Esophagus squamous epithelium (tissue), 5 donors: ENCODE data around the gene MIEF1. TPM values are rescaled to one million over a fixed set of nuclear protein-coding genes. Genes with fewer than 3 reads are reported as not detected.
A peak's percentile ranks its signal among the peaks of the same experiment; 100 is the strongest.

ENCODE experiments used
- DNase-seq: peaks from one replicate; lab custom pipeline; 2025; lab: John Stamatoyannopoulos, UW
- H3K27ac ChIP-seq, 4 donors: fragments of 200-600 bp; sonication (generic); one replicate each; pipeline ENCODE4 v1.5.1; 2016 to 2019; ENCODE audit warnings: mild to moderate bottlenecking in 1 of 4
- H3K27me3 ChIP-seq, 4 donors: fragments of 200-600 bp; sonication (generic); 1 replicate in 3 of 4; 2 replicates in 1 of 4; pipeline versions ENCODE4 v1.5.1 to v1.6.0; 2017 to 2021; ENCODE audit warnings: antibody characterized with exemption in 1 of 4
- H3K36me3 ChIP-seq, 3 donors: fragments of 200-600 bp; sonication (generic); one replicate each; pipeline ENCODE4 v1.5.1; 2016 to 2019
- H3K4me1 ChIP-seq, 3 donors: fragments of 200-600 bp; sonication (generic); one replicate each; pipeline ENCODE4 v1.5.1; 2017 to 2019
- H3K4me3 ChIP-seq, 4 donors: fragments of 200-600 bp; sonication (generic); 1 replicate in 3 of 4; 2 replicates in 1 of 4; pipeline ENCODE4 v1.5.1; 2016 to 2019; ENCODE audit warnings: mild to moderate bottlenecking in 2 of 4, moderate library complexity in 1 of 4
- H3K9me3 ChIP-seq, 3 donors: fragments of 200-600 bp; sonication (generic); one replicate each; pipeline ENCODE4 v1.5.1; 2016 to 2019
- POLR2A ChIP-seq, 4 donors: fragments of 450-650 bp; IDR thresholded peaks; one replicate each; pipeline ENCODE4 v1.6.1; 2017; ENCODE audit warnings: antibody characterized with exemption in 4 of 4, mild to moderate bottlenecking in 4 of 4, moderate library complexity in 3 of 4
- WGBS, 2 donors: methylation state at CpG; one replicate each; pipeline ENCODE4 v1.1.5; 2018; 5-methylcytosine and 5-hydroxymethylcytosine counted together
- intact Hi-C: fragments of 100-400 bp; cut with DNase I; formaldehyde crosslinking; loops from one replicate; pipeline ENCODE4 v1.15.0; 2022
- total RNA-seq, 4 donors: library from RNA; depleted of rRNA; stranded (reverse); fragments of >200 nt; gene quantifications; one replicate each; pipeline ENCODE4 v1.1.0, GENCODE V29; 2016
- TF ChIP-seq, protein P1 (sequence below), 6 experiments: fragments of 450-650 bp in 4 of 6; fragments of 200-600 bp in 2 of 6; sonication (generic) in 2 of 6; IDR thresholded peaks; one replicate each; pipeline ENCODE4 v1.5.1; 2016 to 2019; ENCODE audit warnings: antibody characterized with exemption in 6 of 6, mild to moderate bottlenecking in 4 of 6, moderate library complexity in 4 of 6
- donor health status: DM: yes; HTN: yes; CAD: no.

The MIEF1 gene
- total RNA-seq, 4 donors from 2014 or later = 21.4 to 34.2 (median 23.9) TPM

GRCh38 chr22:39491696-39492095, 10.4 kb upstream of the MIEF1 start:
- Histone ChIP-seq H3K4me1 (peaks cover 0 to 35% (median 9%) of the 10 kb centered on the region in 3 donors), H3K36me3 (no peaks in the 10 kb centered on the region), H3K27me3 (no peaks in the 10 kb centered on the region), H3K27ac (no peak overlapping the region), H3K4me3 (no peak overlapping the region), H3K9me3 (no peaks in the 10 kb centered on the region)
- TF ChIP-seq, protein P1, sequence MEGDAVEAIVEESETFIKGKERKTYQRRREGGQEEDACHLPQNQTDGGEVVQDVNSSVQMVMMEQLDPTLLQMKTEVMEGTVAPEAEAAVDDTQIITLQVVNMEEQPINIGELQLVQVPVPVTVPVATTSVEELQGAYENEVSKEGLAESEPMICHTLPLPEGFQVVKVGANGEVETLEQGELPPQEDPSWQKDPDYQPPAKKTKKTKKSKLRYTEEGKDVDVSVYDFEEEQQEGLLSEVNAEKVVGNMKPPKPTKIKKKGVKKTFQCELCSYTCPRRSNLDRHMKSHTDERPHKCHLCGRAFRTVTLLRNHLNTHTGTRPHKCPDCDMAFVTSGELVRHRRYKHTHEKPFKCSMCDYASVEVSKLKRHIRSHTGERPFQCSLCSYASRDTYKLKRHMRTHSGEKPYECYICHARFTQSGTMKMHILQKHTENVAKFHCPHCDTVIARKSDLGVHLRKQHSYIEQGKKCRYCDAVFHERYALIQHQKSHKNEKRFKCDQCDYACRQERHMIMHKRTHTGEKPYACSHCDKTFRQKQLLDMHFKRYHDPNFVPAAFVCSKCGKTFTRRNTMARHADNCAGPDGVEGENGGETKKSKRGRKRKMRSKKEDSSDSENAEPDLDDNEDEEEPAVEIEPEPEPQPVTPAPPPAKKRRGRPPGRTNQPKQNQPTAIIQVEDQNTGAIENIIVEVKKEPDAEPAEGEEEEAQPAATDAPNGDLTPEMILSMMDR (IDR thresholded peaks at IDR 0.05) = no peak
- TF ChIP-seq POLR2A (IDR thresholded peaks at IDR 0.05) = no peak
- intact Hi-C loops = no loop called here
- 72 to 79% methylated on average over 5 to 6 of the region's 6 CpGs for WGBS, 2 donors
- DNase-seq = no peak

DNA sequence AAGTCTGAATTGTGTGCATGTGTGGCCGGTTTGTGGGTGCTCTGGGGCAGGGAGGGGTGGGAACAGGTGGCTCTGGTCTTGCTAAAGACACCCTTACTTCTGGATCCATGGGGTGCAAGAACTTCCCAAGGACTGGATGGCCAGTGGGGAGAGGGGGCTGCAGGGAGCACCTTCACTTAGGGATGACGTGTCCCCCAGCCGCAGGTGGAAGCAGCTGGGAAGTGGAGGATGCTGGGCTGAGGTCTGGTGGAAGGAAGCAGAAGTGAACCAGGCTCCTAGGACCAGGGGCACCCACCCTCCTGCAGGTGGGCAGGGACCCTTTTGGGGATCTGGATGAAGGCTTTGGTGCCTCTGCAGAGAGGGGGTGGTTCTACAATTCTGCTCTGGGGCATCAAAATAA, 9.9 kb upstream of the MIEF1 start:
- Histone ChIP-seq H3K9me3 (no peaks in the 10 kb centered on the region), H3K4me3 (no peak overlapping the region), H3K4me1 (peaks cover 0 to 40% (median 10%) of the 10 kb centered on the region in 3 donors), H3K27me3 (no peaks in the 10 kb centered on the region), H3K36me3 (no peaks in the 10 kb centered on the region), H3K27ac (no peak overlapping the region)
- TF ChIP-seq, protein P1 (IDR thresholded peaks at IDR 0.05) = no peak
- no peak for TF ChIP-seq POLR2A (IDR thresholded peaks at IDR 0.05)
- WGBS, 2 donors = 59 to 82% methylated on average over 2 to 3 of the region's 3 CpGs
- intact Hi-C loops = no loop called here
- DNase-seq = no peak

DNA sequence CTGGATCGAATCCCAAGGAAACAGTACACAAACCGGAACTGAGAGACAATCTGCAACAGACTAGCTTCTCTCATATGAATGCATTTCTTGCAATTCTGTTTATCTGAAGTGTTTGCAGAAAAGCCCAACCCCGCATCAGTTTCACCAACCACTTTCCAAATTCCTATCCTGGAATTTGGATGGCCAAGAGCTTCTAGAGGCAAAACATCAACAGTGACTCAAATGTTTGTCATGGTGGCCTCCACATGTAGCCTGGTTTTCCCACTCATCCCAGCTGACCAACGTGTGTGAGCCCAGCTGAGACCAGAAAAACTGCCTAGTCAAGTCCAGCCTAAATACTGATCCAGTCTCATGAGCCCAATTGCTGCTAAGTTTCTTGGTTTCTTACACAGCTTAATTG, 8.3 kb upstream of the MIEF1 start:
- Histone ChIP-seq H3K27me3 (no peaks in the 10 kb centered on the region), H3K36me3 (no peaks in the 10 kb centered on the region), H3K4me1 (peaks cover 4 to 56% (median 13%) of the 10 kb centered on the region in 3 donors), H3K27ac (no peak overlapping the region), H3K9me3 (no peaks in the 10 kb centered on the region), H3K4me3 (no peak overlapping the region)
- intact Hi-C loops = no loop called here
- no peak for DNase-seq
- TF ChIP-seq POLR2A (IDR thresholded peaks at IDR 0.05) = no peak
- TF ChIP-seq, protein P1 (IDR thresholded peaks at IDR 0.05) = no peak
- WGBS, 2 donors = 29 to 49% methylated on average over 4 of the region's 4 CpGs

GRCh38 chr22:39494471-39495120, 7.5 kb upstream of the MIEF1 start:
- no peak for DNase-seq
- 64 to 78% methylated on average over 9 to 10 of the region's 10 CpGs for WGBS, 2 donors
- no peak overlapping the region for H3K27ac ChIP-seq
- intact Hi-C loops = no loop called here
- H3K9me3 ChIP-seq = no peaks in the 10 kb centered on the region
- H3K4me3 ChIP-seq = no peak overlapping the region
- no peaks in the 10 kb centered on the region for H3K36me3 ChIP-seq
- no peak for TF ChIP-seq POLR2A (IDR thresholded peaks at IDR 0.05)
- TF ChIP-seq, protein P1 (IDR thresholded peaks at IDR 0.05) = no peak
- no peaks in the 10 kb centered on the region for H3K27me3 ChIP-seq
- peaks cover 5 to 63% (median 13%) of the 10 kb centered on the region in 3 donors for H3K4me1 ChIP-seq

DNA sequence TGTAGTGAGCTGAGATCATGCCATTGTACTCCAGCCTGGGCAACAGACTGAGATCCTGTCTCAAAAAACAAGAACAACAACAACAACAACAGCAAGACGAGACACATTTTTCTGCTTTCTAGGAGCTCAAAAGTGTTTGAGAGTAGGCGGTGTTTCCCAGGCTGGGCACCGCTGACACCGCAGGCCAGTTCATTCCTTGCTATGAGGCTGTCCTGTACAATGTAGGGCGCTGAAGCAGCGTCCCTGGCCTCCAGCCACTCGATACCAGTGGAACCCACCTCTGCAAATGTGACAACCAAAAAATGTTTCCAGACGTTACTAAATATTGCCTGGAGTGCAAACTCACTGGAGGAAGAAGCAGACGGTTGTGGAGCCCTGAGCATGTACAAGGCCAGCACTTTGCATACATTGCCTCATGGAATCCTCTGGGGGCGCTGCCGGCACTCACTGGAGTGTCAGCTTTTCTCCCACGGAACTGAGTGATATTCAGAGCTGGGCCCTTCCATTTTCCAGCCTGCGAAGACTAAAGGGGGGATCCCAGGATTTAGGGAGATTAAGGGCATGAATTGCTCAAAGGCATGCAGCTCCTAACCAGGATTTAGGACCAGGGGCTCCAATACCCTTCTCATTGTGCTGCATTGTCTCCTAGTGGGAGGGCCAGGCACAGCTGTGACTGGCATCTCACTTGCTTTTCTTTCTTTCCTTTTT, 5.8 kb upstream of the MIEF1 start:
- Histone ChIP-seq H3K4me1 (peaks cover 12 to 73% (median 21%) of the 10 kb centered on the region in 3 donors), H3K9me3 (no peaks in the 10 kb centered on the region), H3K4me3 (no peak overlapping the region), H3K27me3 (no peaks in the 10 kb centered on the region), H3K27ac (peak overlapping the region in 3 of 4 donors; percentile 21 to 41 (median 28)), H3K36me3 (no peaks in the 10 kb centered on the region)
- DNase-seq = no peak
- 14 to 43% methylated on average over 4 to 7 of the region's 13 CpGs for WGBS, 2 donors
- no peak for TF ChIP-seq POLR2A (IDR thresholded peaks at IDR 0.05)
- TF ChIP-seq, protein P1 (IDR thresholded peaks at IDR 0.05) = peak; percentile 50 to 76 (median 70)
- intact Hi-C loops = no loop called here
